Measurements from ENCODE around the gene TNIP2. TPM values are rescaled to one million over a fixed set of nuclear protein-coding genes. Genes with fewer than 3 reads are reported as not detected.

Gene TNIP2
- total RNA-seq, 4 donors from 2014 or later: 27.6 to 50.0 (median 36.1) TPM

DNA sequence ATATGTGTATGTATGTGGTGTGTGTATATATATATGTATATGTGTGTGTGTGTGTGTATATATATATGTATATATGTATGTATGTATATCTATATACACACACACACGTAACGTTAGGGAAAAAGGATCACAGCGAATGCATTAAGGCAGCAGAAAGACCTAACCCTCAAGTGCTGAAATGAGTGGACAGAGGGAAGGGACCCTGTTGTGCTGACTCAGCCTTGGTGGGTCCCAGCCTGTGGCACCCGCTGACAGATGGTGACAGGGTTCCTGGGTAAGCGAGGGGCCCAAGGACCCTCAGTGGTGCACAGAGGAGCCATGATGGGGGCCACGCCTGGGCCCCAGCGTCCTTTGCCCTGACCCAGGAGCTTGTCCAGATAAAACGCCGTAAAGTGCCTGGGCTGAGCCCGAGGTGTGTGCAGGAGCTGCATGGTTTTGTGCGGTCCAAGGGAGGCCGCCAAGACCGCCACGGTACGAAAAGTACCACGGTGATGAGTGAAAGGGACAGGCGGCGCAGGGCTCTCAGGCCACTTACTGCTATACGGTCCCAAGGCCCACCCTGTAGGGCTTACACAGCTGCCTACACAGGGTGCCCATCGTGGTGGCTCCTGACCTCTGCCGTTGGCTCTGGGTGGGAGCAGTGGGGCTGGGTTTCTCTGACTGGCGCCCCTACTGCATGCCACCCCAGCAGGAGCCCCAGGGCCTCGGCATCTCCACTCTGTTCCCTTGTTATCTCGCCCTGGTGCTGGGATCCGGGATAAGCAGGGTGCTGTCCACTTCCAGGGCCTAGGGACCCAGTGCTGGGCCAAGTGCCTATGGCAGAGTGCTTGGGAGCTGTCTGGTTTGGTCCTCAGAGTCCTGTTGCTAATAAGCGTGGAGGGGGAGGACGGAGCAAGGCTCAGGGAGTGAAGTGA lies 46.7 kb upstream of the TNIP2 start:
- DNase-seq: no peak
- Histone ChIP-seq H3K4me3 (no peak overlapping the region), H3K27ac (no peak overlapping the region), H3K36me3 (no peaks in the 10 kb centered on the region), H3K4me1 (peaks cover 0 to 15% of the 10 kb centered on the region in 2 donors), H3K27me3 (no peaks in the 10 kb centered on the region), H3K9me3 (no peaks in the 10 kb centered on the region)
- intact Hi-C loops (cut with DNase I; ENCODE audit: low total_unique reads): no loop called here
- TF ChIP-seq CTCF (IDR thresholded peaks at IDR 0.05) (no peak), POLR2A (IDR thresholded peaks at IDR 0.05) (no peak)

- Histone ChIP-seq H3K4me1 (peaks cover 0 to 8% of the 10 kb centered on the region in 2 donors), H3K9me3 (no peaks in the 10 kb centered on the region), H3K36me3 (no peaks in the 10 kb centered on the region), H3K4me3 (peak overlapping the region in 1 of 2 donors; percentile 13), H3K27ac (peak overlapping the region; percentile 74 to 84), H3K27me3 (no peaks in the 10 kb centered on the region)
- intact Hi-C loops (cut with DNase I; ENCODE audit: low total_unique reads): no loop called here
- TF ChIP-seq CTCF (IDR thresholded peaks at IDR 0.05): no peak
- TF ChIP-seq POLR2A (IDR thresholded peaks at IDR 0.05): no peak
- peak; percentile 51 to 74 for DNase-seq
These were observed 44.8 kb upstream of the TNIP2 start for GRCh38 chr4:2800691-2801596.

- Histone ChIP-seq H3K27ac (peak overlapping the region; percentile 74 to 84), H3K27me3 (no peaks in the 10 kb centered on the region), H3K4me3 (no peak overlapping the region), H3K9me3 (no peaks in the 10 kb centered on the region), H3K4me1 (peaks cover 0 to 8% of the 10 kb centered on the region in 2 donors), H3K36me3 (no peaks in the 10 kb centered on the region)
- intact Hi-C loops (cut with DNase I; ENCODE audit: low total_unique reads): no loop called here
- peak in 1 of 2 donors; percentile 17 for DNase-seq
- TF ChIP-seq CTCF (IDR thresholded peaks at IDR 0.05): no peak
- TF ChIP-seq POLR2A (IDR thresholded peaks at IDR 0.05): no peak
These were observed 44.0 kb upstream of the TNIP2 start for GRCh38 chr4:2799971-2800690.

DNA sequence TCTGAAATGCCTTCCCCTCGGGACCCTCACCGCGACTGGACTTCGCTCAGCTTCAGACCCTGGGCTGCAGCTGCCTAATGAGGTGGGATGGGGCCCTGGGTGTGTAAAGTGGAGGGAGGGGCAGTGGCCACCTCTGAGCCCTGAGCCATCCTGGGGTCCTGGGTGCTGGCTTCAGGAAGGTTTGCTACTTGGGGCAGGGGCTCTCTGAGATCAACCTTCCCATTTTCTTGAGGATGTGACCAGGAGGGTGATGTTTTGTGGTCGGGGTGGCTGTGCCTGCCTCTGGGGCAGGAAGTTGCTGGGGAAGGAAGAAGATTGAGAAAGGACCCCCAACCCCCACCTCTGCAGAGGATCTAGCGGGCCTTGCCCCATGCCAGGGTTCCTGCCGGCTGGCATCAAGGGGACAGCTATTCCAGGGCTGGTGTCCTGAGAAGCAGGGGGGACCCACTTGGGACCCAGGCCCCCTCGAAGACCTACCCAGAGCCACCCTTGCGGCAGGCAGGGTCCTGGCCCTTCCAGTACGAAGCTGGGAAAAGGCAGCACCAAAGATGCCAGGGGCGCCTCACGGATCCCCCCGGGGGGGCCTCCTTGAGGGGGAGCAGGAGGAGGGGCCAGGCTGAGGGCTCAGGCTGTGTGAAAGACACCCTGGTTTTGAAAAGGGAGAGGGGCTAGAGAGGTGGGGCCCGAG lies 43.2 kb upstream of the TNIP2 start:
- Histone ChIP-seq H3K9me3 (no peaks in the 10 kb centered on the region), H3K36me3 (no peaks in the 10 kb centered on the region), H3K27ac (peak overlapping the region; percentile 74 to 84), H3K27me3 (no peaks in the 10 kb centered on the region), H3K4me1 (peaks cover 0 to 8% of the 10 kb centered on the region in 2 donors), H3K4me3 (no peak overlapping the region)
- peak; percentile 14 to 15 for DNase-seq
- intact Hi-C loops (cut with DNase I; ENCODE audit: low total_unique reads): no loop called here
- TF ChIP-seq POLR2A (IDR thresholded peaks at IDR 0.05) (no peak), CTCF (IDR thresholded peaks at IDR 0.05) (no peak)

All from uterus (tissue), 4 donors.